HG03196 (cell line): ENCODE measurements around the gene HLA-F.

Experiments used
- ATAC-seq: cut with Tn5 transposase; IDR thresholded peaks from one replicate; pipeline ENCODE4 v1.9.1; 2021; ENCODE audit not compliant: unreplicated experiment

The HLA-F gene

GRCh38 chr6:29723666-29724588 lies 693 bp downstream of the HLA-F start:
- ATAC-seq = peak; percentile 24

- no peak for ATAC-seq
Observed at GRCh38 chr6:29724937-29725869, 2.0 kb downstream of the HLA-F start.

- no peak for ATAC-seq
Observed at GRCh38 chr6:29726001-29726400, 2.8 kb downstream of the HLA-F start.

GRCh38 chr6:29726571-29727194 lies 3.4 kb downstream of the HLA-F start:
- ATAC-seq = no peak

GRCh38 chr6:29727637-29728036 lies 4.4 kb downstream of the HLA-F start:
- no peak for ATAC-seq

- ATAC-seq = no peak
Observed at GRCh38 chr6:29728173-29728874, 5.1 kb downstream of the HLA-F start.

GRCh38 chr6:29728875-29729270 lies 5.6 kb downstream of the HLA-F start:
- ATAC-seq = no peak

GRCh38 chr6:29729774-29730328 lies 6.6 kb downstream of the HLA-F start:
- no peak for ATAC-seq

GRCh38 chr6:29730575-29731126 lies 7.4 kb downstream of the HLA-F start:
- no peak for ATAC-seq

GRCh38 chr6:29731281-29731680 lies 8.0 kb downstream of the HLA-F start:
- no peak for ATAC-seq

- ATAC-seq = no peak
Observed at GRCh38 chr6:29733057-29733456, 9.8 kb downstream of the HLA-F start.

- no peak for ATAC-seq
Observed at GRCh38 chr6:29734046-29735018, 11.1 kb downstream of the HLA-F start.

- ATAC-seq = no peak
Observed at GRCh38 chr6:29736563-29736962, 13.3 kb downstream of the HLA-F start.

GRCh38 chr6:29737707-29738630 lies 14.7 kb downstream of the HLA-F start:
- ATAC-seq = no peak

GRCh38 chr6:29739136-29739881 lies 16.1 kb downstream of the HLA-F start:
- ATAC-seq = no peak

- ATAC-seq = no peak
Observed at GRCh38 chr6:29739882-29740261, 16.6 kb downstream of the HLA-F start.

- no peak for ATAC-seq
Observed at GRCh38 chr6:29741592-29741991, 18.4 kb downstream of the HLA-F start.
